ENCODE results near the gene OR2T3.
"Not testable (repeated sequence)": the region's sequence is repeated elsewhere in the genome, so short reads cannot be mapped to it uniquely, and the experiment has no call there.

Gene OR2T3

GRCh38 chr1:248472111-248472510 lies 1.0 kb upstream of the OR2T3 start:
- DNase-seq = not testable (repeated sequence)

- DNase-seq = not testable (repeated sequence)
Observed at GRCh38 chr1:248475660-248476059, 2.5 kb downstream of the OR2T3 start.

GRCh38 chr1:248481686-248482579 lies 8.8 kb downstream of the OR2T3 start:
- not testable (repeated sequence) for DNase-seq

- not testable (repeated sequence) for DNase-seq
Observed at GRCh38 chr1:248488289-248488688, 15.1 kb downstream of the OR2T3 start, which contains the start of gene OR2T5. Gene OR2T5, plus strand, starts transcription at chr1:248488589. Its CDS starts 0 bp downstream, at chr1:248488589.

- DNase-seq = not testable (repeated sequence)
Observed at GRCh38 chr1:248496661-248497060, 23.5 kb downstream of the OR2T3 start.

- not testable (repeated sequence) for DNase-seq
Observed at GRCh38 chr1:248500305-248501035, 27.3 kb downstream of the OR2T3 start.

- DNase-seq = not testable (repeated sequence)
Observed at GRCh38 chr1:248507773-248508172, 34.6 kb downstream of the OR2T3 start, which contains the start of gene OR2G6. Gene OR2G6, plus strand, starts transcription at chr1:248508073. Its CDS starts 13,574 bp downstream, at chr1:248521647.

GRCh38 chr1:248510217-248510616 lies 37.1 kb downstream of the OR2T3 start:
- not testable (repeated sequence) for DNase-seq

- no peak for DNase-seq
Observed at GRCh38 chr1:248521856-248522255, 48.7 kb downstream of the OR2T3 start.

All from fibroblast of skin of abdomen (primary cell).